Kidney (tissue), 14 donors: ENCODE measurements around the gene FBXW10. TPM values are rescaled to one million over a fixed set of nuclear protein-coding genes. Genes with fewer than 3 reads are reported as not detected.
"Not testable (repeated sequence)": the region's sequence is repeated elsewhere in the genome, so short reads cannot be mapped to it uniquely, and the experiment has no call there.

Experiments used
- DNase-seq, 5 donors: peaks; one replicate each; pipeline ENCODE4 v3.0.0-alpha.2; 2013 to 2020
- FAIRE-seq: peaks from 2 replicates; lab custom pipeline; 2012; peaks lifted over from hg19 to GRCh38; lab: Jason Lieb, UNC
- H3K27ac ChIP-seq, 2 donors: one replicate each; pipeline ENCODE4 v1.7.0; 2013; ENCODE audit warnings: low read depth in 2 of 2, low read length in 2 of 2, inconsistent platforms in 1 of 2
- H3K27me3 ChIP-seq: one replicate; pipeline ENCODE4 v1.7.1; 2013; ENCODE audit warnings: low read length, inconsistent platforms; ENCODE audit not compliant: control insufficient read depth, insufficient read depth
- H3K36me3 ChIP-seq, 3 donors: one replicate each; pipeline versions ENCODE4 v1.7.0 to v1.7.1; 2013; ENCODE audit warnings: low read length in 3 of 3, control low read depth in 1 of 3, inconsistent platforms in 1 of 3; ENCODE audit not compliant: insufficient read depth in 3 of 3, control insufficient read depth in 2 of 3
- H3K4me1 ChIP-seq, 3 donors: one replicate each; pipeline versions ENCODE4 v1.7.0 to v1.7.1; 2013; ENCODE audit warnings: low read length in 3 of 3, inconsistent platforms in 1 of 3, low read depth in 1 of 3; ENCODE audit not compliant: control insufficient read depth in 2 of 3, insufficient read depth in 2 of 3
- H3K4me3 ChIP-seq, 3 donors: one replicate each; pipeline versions ENCODE4 v1.7.0 to v1.8.1; 2013; ENCODE audit warnings: low read length in 3 of 3, control low read depth in 1 of 3, inconsistent platforms in 1 of 3
- H3K9ac ChIP-seq, 3 donors: one replicate each; pipeline versions ENCODE4 v1.7.0 to v1.7.1; 2013; ENCODE audit warnings: low read length in 3 of 3, control low read depth in 1 of 3, inconsistent platforms in 1 of 3
- H3K9me3 ChIP-seq, 3 donors: one replicate each; pipeline versions ENCODE4 v1.7.0 to v1.7.1; 2013; ENCODE audit warnings: low read length in 3 of 3, control low read depth in 1 of 3, inconsistent platforms in 1 of 3; ENCODE audit not compliant: control insufficient read depth in 2 of 3, insufficient read depth in 1 of 3
- intact Hi-C: fragments of 100-400 bp; cut with DNase I; formaldehyde crosslinking; loops from one replicate; pipeline ENCODE4 v1.11.1; 2022
- polyA plus RNA-seq: library from polyadenylated mRNA; stranded (reverse); fragments of 350-450 nt; fragmentation: Illumina TruSeq; extraction: RNeasy Lipid Tissue Mini Kit (QIAGEN cat#74804); gene quantifications from one replicate; pipeline ENCODE4 v1.2.3, GENCODE V29; 2014; ENCODE audit warnings: low read depth, low replicate concordance; ENCODE audit not compliant: insufficient read depth
- total RNA-seq: library from RNA; stranded (reverse); fragmentation: NEBNext Ultra II Directional; extraction: Animal tissue kit (Norgen Biotek cat#: 25700); gene quantifications from one replicate; pipeline ENCODE4 v1.2.1, GENCODE V29; 2021
- TF ChIP-seq, protein P1 (sequence below): IDR thresholded peaks from 3 replicates; pipeline ENCODE4 v1.5.1; 2012; ENCODE audit warnings: mild to moderate bottlenecking, moderate library complexity, borderline replicate concordance; ENCODE audit not compliant: insufficient read depth; ENCODE audit errors: extremely low read depth
- donor health status: control.
- donor health status: control.
- donor health status: control.
- donor health status: control.
- donor health status: control.
- donor health status: DM: yes; HTN: yes; CAD: no.
- donor health status: Normal renal cell carcinoma (clear cell type).

Gene FBXW10
- total and polyA plus RNA-seq, 2 donors from 2014 or later: not detected

DNA sequence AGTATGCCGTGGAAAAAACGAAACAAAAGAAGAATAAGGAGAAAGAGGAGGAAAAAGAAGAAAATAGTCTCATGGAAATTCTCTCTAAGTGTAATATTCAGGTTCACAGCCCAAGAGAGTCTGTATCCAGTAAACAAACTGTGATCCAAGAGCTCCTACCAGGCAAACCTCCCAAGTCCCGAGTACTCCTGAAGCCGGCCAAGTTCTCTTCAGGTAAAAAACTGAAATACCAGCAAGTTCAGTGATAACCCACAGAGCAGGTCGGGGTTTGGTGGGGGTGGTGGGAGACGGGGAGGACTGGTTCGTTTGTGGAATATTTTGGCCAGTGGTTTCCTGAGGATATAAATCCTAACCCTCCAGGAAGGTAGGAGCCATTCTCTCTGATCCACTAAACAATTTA lies 28.6 kb downstream of the FBXW10 start:
- TF ChIP-seq, protein P1, sequence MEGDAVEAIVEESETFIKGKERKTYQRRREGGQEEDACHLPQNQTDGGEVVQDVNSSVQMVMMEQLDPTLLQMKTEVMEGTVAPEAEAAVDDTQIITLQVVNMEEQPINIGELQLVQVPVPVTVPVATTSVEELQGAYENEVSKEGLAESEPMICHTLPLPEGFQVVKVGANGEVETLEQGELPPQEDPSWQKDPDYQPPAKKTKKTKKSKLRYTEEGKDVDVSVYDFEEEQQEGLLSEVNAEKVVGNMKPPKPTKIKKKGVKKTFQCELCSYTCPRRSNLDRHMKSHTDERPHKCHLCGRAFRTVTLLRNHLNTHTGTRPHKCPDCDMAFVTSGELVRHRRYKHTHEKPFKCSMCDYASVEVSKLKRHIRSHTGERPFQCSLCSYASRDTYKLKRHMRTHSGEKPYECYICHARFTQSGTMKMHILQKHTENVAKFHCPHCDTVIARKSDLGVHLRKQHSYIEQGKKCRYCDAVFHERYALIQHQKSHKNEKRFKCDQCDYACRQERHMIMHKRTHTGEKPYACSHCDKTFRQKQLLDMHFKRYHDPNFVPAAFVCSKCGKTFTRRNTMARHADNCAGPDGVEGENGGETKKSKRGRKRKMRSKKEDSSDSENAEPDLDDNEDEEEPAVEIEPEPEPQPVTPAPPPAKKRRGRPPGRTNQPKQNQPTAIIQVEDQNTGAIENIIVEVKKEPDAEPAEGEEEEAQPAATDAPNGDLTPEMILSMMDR: no peak
- Histone ChIP-seq H3K4me3 (no peak overlapping the region), H3K4me1 (no peaks in the 10 kb centered on the region), H3K9me3 (peaks cover 0 to 1% (median 0%) of the 10 kb centered on the region in 3 donors), H3K9ac (no peak overlapping the region), H3K36me3 (no peaks in the 10 kb centered on the region), H3K27me3 (no peaks in the 10 kb centered on the region), H3K27ac (no peak overlapping the region)
- DNase-seq: no peak
- no peak for FAIRE-seq
- intact Hi-C loops: no loop called here

DNA sequence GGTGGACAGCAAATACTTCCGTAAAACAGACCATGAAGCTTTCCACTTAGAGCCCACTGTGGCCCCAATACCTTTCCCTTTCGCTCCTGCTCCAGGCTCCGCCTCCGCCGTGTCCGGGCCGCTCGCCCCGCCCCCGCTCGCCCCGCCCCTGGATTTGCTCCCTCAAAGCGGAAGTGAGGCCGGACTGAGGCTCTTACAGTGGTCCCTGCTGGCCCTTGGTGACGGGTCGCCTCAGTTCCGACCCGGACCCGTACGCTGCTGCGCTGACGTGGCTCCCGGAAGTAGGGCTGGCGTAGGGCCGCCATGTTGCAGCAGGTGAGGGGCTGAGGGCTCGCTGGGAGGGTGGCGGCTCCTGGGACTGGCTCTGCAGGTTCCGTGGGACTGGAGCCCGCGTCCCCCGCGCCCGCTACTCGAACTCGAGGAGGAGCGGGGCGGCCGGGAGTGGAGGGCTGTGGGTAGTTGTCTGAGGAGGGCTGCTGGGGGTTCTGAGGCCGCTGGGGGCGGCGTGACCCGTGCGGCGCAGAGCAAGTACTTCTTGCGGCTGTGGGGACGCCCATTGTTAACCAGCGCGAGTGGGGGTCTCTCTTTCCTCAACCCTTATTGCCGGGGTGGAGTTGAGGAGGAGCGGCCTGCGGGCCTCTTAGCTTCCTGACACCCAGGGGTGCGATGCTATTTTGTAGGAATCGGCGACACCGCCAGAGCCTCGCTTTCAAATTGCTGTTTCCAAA lies 37.3 kb downstream of the FBXW10 start, which contains the start of gene TVP23B:
TVP23B (plus strand) TSS at position 193 of the 728 bp plus-strand sequence; CDS start at position 304, 111 bp downstream.
- peak within 1 kb of the TSS; percentile 22 to 65 for H3K27ac ChIP-seq
- H3K4me3 ChIP-seq: peak within 1 kb of the TSS; percentile 44 to 57 (median 48)
- H3K9me3 ChIP-seq, H3K27me3 ChIP-seq, H3K4me1 ChIP-seq, H3K36me3 ChIP-seq, intact Hi-C loops, FAIRE-seq: not testable (repeated sequence)
- peak within 1 kb of the TSS in 1 of 3 donors; percentile 36 for H3K9ac ChIP-seq
- peak; percentile 97 to 99 (median 99) for DNase-seq

DNA sequence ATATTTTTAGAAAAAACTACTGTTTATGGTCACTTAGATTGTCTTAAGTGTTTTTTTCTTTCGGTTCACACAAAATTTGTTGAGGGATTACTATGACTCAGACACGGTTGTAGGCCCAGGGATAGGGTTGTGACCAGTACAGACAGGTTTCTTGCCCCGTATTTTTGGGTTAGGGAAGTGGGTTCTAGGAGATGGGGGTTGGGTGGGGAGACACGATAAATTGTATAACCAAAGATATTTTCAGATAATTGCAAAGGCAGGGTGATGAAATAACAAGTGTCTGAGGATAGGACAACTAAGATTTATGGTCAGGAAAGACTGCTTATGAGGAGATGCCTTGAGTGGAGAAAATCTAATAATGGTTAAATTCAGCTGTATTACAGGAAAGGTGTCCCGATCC lies 38.0 kb downstream of the FBXW10 start:
- H3K4me1 ChIP-seq, H3K27ac ChIP-seq, intact Hi-C loops, H3K9me3 ChIP-seq, FAIRE-seq, DNase-seq, H3K27me3 ChIP-seq, H3K9ac ChIP-seq, H3K36me3 ChIP-seq: not testable (repeated sequence)
- H3K4me3 ChIP-seq: peak overlapping the region in 1 of 3 donors; percentile 44

DNA sequence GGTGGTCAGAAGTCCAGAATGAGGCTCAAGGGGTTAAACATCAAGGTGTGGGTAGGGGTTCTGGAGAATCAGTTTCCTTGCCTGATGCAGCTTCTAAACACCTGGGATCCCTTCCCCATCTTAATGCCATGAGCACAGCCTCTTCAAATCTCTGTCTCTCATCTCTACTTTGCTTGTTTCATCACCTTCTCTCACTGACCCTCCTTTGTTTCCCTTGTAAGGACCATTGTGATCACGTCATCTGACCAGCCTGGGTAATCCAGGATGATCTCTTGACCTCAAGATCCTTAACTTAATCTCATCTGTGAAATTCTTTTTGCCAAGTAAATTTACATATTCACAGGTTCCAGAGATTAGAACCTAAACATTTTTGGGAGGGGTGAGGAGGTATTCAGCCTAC lies 42.1 kb downstream of the FBXW10 start:
- FAIRE-seq, DNase-seq, intact Hi-C loops: not testable (repeated sequence)

DNA sequence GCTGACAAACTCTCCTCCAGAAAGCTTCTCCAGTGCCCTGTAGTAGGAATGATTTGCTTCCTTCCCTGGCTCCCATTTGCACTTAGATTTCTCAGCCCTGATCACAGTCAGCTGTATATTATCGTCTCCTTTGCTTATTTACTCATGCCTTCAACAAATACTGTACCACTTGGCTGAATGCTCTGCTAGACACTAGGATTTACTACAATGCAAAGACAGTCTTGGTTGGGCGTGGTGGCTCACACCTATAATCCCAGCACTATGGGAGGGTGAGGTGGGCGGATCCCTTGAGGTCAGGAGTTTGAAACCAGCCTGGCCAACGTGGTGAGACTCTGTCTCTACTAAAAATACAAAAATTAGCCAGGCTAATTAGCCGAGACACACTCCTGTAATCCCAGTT lies 43.0 kb downstream of the FBXW10 start:
- H3K4me1 ChIP-seq, H3K27me3 ChIP-seq, H3K36me3 ChIP-seq, H3K4me3 ChIP-seq, H3K9me3 ChIP-seq, FAIRE-seq, H3K9ac ChIP-seq, DNase-seq, intact Hi-C loops, H3K27ac ChIP-seq: not testable (repeated sequence)

More for the DNA sequence above, 42.1 kb downstream of the FBXW10 start:
- H3K9me3 ChIP-seq, H3K27ac ChIP-seq, H3K4me3 ChIP-seq, H3K36me3 ChIP-seq, H3K9ac ChIP-seq, H3K27me3 ChIP-seq, H3K4me1 ChIP-seq: not testable (repeated sequence)

DNA sequence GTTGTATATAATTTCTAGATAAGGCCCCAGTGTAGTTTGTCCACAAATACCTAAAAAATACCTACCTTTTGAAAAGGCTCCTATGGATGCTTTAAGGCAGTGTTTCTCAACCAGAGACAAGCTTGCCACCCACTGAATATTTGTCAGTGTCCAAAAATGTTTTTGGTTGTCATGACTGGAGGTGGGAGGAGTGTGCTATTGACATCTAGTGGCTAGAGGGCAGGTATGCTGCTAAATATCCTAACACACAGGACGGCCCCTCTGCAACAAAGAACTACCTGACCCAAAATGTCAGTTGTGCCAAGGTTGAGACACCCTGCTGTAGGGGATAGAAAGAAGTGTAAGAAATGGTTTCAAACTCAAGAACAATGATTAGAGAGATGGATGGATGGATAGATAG lies 47.5 kb downstream of the FBXW10 start:
- intact Hi-C loops, H3K27ac ChIP-seq, FAIRE-seq, DNase-seq, H3K4me1 ChIP-seq, H3K36me3 ChIP-seq, H3K4me3 ChIP-seq, H3K9me3 ChIP-seq, H3K9ac ChIP-seq, H3K27me3 ChIP-seq: not testable (repeated sequence)

DNA sequence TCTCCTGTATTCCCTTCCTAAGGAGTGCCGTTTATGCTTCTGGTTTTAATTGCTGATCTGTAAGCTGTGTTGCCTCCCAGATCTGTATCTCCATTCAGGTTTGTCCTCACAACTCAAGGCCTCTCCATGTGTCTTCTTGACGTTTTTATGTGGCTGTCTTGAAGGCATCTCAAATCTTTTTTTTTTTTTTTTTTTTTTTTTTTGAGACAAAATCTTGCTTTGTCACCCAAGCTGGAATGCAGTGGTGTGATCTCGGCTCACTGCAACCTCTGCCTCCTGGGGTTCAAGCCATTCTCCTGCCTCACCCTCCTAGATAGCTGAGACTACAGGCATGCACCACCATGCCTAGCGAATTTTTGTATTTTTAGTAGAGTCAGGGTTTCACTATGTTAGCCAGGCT lies 51.0 kb downstream of the FBXW10 start:
- H3K4me3 ChIP-seq, H3K4me1 ChIP-seq, H3K9me3 ChIP-seq, DNase-seq, intact Hi-C loops, FAIRE-seq, H3K27me3 ChIP-seq, H3K27ac ChIP-seq, H3K9ac ChIP-seq, H3K36me3 ChIP-seq: not testable (repeated sequence)
